ENCODE results near the gene HMGXB3. TPM values are rescaled to one million over a fixed set of nuclear protein-coding genes. Genes with fewer than 3 reads are reported as not detected.

Gene HMGXB3
- total RNA-seq, 1 experiment from 2014 or later, result 26.9 TPM

- Histone ChIP-seq H2BK15ac (ENCODE audit: low read depth, low read length) (no peak within 1 kb of the TSS), H3K79me2 (ENCODE audit: insufficient read depth, low read length) (no peaks in the 10 kb centered on the region), H3K23ac (ENCODE audit: insufficient read length, low read depth, low read length) (no peak within 1 kb of the TSS), H2BK12ac (ENCODE audit: insufficient read length, low read depth, low read length) (no peak within 1 kb of the TSS), H4K20me1 (ENCODE audit: control insufficient read depth, insufficient read depth, insufficient read length) (no peaks in the 10 kb centered on the region), H2BK120ac (ENCODE audit: low read depth, low read length, poor library complexity, severe bottlenecking) (no peak within 1 kb of the TSS), H3K4ac (ENCODE audit: low read depth, low read length) (no peak within 1 kb of the TSS), H2AFZ (ENCODE audit: low read length) (no peak within 1 kb of the TSS), H4K91ac (ENCODE audit: insufficient read length, low read depth, low read length) (no peak within 1 kb of the TSS), H3K27ac (ENCODE audit: insufficient read length, low read depth, low read length) (no peak within 1 kb of the TSS), H3K18ac (ENCODE audit: insufficient read length, low read depth, low read length) (no peak within 1 kb of the TSS), H2AK5ac (ENCODE audit: insufficient read length, low read length) (no peak within 1 kb of the TSS), H4K8ac (replicated peaks; ENCODE audit: insufficient read length, low read depth, low read length) (no peak within 1 kb of the TSS), H2BK5ac (ENCODE audit: insufficient read length, low read length) (no peak within 1 kb of the TSS), H3K9me3 (ENCODE audit: control insufficient read depth, low read depth, low read length) (no peaks in the 10 kb centered on the region), H2BK20ac (ENCODE audit: low read depth, low read length, poor library complexity, severe bottlenecking) (no peak within 1 kb of the TSS), H3K4me1 (ENCODE audit: insufficient read depth, low read length) (peaks cover 2% of the 10 kb centered on the region; the same call in 1 of the 2 replicates), H3T11ph (ENCODE audit: low read length) (no peak within 1 kb of the TSS), H4K5ac (ENCODE audit: insufficient read length, low read depth, low read length) (no peak within 1 kb of the TSS), H3K27me3 (ENCODE audit: insufficient read depth, low read length) (no peaks in the 10 kb centered on the region; the same call in 1 of the 2 replicates), H3K4me2 (ENCODE audit: insufficient read depth, insufficient read length, low read length) (peak within 1 kb of the TSS; percentile 82), H3K9ac (ENCODE audit: extremely low read depth, insufficient read length, low read length) (no peak within 1 kb of the TSS), H3K79me1 (ENCODE audit: insufficient read depth, low read depth, low read length, poor library complexity, severe bottlenecking) (no peaks in the 10 kb centered on the region), H3K56ac (ENCODE audit: insufficient read length, low read depth, low read length) (no peak within 1 kb of the TSS), H3K23me2 (ENCODE audit: insufficient read length, low read depth, low read length, poor library complexity, severe bottlenecking) (peaks cover 5% of the 10 kb centered on the region), H3K14ac (ENCODE audit: insufficient read depth, low read length) (no peak within 1 kb of the TSS)
- DNase-seq, result peak; percentile 99
- Mint-ChIP-seq H3K27me3 (ENCODE audit: low read depth) (peaks cover 9% of the 10 kb centered on the region), H3K9me3 (no peaks in the 10 kb centered on the region), H3K36me3 (ENCODE audit: insufficient read depth in 1 of 3, low read depth in 3 of 3) (peaks cover 0 to 2% (median 0%) of the 10 kb centered on the region in 3 experiments; a peak in 1 of 7 replicates), H3K4me3 (peak within 1 kb of the TSS; percentile 85 to 95), H3K27ac (peak within 1 kb of the TSS; percentile 97 to 99 (median 98)), H3K4me1 (peaks cover 13 to 16% of the 10 kb centered on the region in 2 experiments)
- TF ChIP-seq CTCF (conservative IDR thresholded peaks at IDR 0.05), result 0 out of 3 replicates have a peak, but pooled peaks have one; percentile 12
- no CpG with 5 or more reads among the region's 84 CpGs for WGBS (ENCODE audit: extremely low coverage, insufficient read length, low lambda C conversion rate)
These were observed 40.0 kb upstream of the HMGXB3 start, which contains the start of gene SLC26A2 for GRCh38 chr5:149960272-149961185. Gene SLC26A2 (plus strand): TSS chr5:149960758. CDS start chr5:149977653, 16,895 bp downstream.

Data from H9 (cell line).